NCI-H524 (cell line): ENCODE results near the gene GPR162.

Source experiments
- DNase-seq, 2 experiments: peaks; one replicate each; lab custom pipeline; 2025; lab: John Stamatoyannopoulos, UW

GPR162 gene

GRCh38 chr12:6786416-6787094 is 35.1 kb upstream of the GPR162 start:
- no peak for DNase-seq

- DNase-seq, result no peak
Observed at GRCh38 chr12:6787309-6787708, 34.3 kb upstream of the GPR162 start.

GRCh38 chr12:6788972-6789924 is 32.4 kb upstream of the GPR162 start, which contains the start of gene CD4:
Gene CD4, plus strand, starts transcription at chr12:6789528. Its CDS starts 10,611 bp downstream, at chr12:6800139.
- no peak for DNase-seq

GRCh38 chr12:6790496-6791150 is 31.0 kb upstream of the GPR162 start:
- DNase-seq, result no peak

GRCh38 chr12:6791931-6792520 is 29.6 kb upstream of the GPR162 start:
- DNase-seq, result no peak

GRCh38 chr12:6792522-6793201 is 29.0 kb upstream of the GPR162 start:
- no peak for DNase-seq

- DNase-seq, result no peak
Observed at GRCh38 chr12:6795088-6795487, 26.5 kb upstream of the GPR162 start.

GRCh38 chr12:6796576-6796975 is 25.0 kb upstream of the GPR162 start:
- DNase-seq, result no peak

GRCh38 chr12:6799147-6799546 is 22.5 kb upstream of the GPR162 start:
- no peak for DNase-seq

- DNase-seq, result no peak
Observed at GRCh38 chr12:6807170-6807569, 14.5 kb upstream of the GPR162 start.

GRCh38 chr12:6809056-6809455 is 12.6 kb upstream of the GPR162 start:
- no peak for DNase-seq

GRCh38 chr12:6810758-6811157 is 10.9 kb upstream of the GPR162 start:
- no peak for DNase-seq

- no peak for DNase-seq
Observed at GRCh38 chr12:6813363-6813762, 8.3 kb upstream of the GPR162 start.

GRCh38 chr12:6816598-6816997 is 5.0 kb upstream of the GPR162 start:
- DNase-seq, result no peak

- DNase-seq, result no peak
Observed at GRCh38 chr12:6817098-6817497, 4.5 kb upstream of the GPR162 start.

- DNase-seq, result no peak
Observed at GRCh38 chr12:6817662-6818157, 3.9 kb upstream of the GPR162 start.

GRCh38 chr12:6818222-6818621 is 3.4 kb upstream of the GPR162 start:
- DNase-seq, result no peak

GRCh38 chr12:6818645-6819044 is 3.0 kb upstream of the GPR162 start:
- DNase-seq, result no peak

GRCh38 chr12:6819106-6820030 is 2.3 kb upstream of the GPR162 start:
- no peak for DNase-seq

- no peak for DNase-seq
Observed at GRCh38 chr12:6820166-6820565, 1.5 kb upstream of the GPR162 start.
